ENCODE measurements around the gene NOP53.

The NOP53 gene

DNA sequence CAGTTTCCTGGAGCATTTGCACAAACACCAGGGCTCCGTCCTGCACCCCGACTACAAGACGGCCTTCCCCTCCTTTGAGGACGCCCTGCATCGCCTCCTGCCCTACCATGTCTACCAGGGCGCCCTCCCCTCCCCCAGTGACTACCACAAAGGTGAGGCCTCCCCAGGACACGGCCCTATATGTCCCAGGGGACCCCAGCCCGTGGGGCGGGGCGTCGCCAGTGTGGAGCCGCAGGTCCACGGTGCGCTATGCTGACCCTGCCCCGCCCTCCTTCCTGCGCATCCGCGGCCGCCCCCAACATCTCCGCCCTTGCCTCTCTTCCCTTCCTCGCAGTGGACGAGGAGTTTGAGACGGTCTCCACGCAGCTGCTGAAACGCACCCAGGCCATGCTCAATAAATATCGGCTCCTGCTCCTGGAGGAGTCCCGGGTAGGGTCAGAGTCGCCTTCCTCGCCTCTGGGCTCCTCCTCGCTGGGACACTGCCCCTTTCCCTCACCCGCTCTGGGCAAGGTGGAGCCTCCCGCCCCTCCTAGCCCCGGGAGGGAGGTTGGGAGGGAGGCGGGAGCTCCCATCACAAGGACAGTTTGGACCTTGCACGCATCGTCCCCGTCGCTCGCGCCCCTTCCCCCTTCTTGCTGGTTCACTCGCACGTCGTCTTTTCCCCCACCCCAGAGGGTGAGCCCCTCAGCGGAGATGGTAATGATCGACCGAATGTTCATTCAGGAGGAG, 46.6 kb upstream of the NOP53 start:
- no peak overlapping the region for H3K14ac ChIP-seq (ENCODE audit: low read length in 2 of 2)
- no peak overlapping the region for H2BK5ac ChIP-seq (ENCODE audit: low read depth, low read length, poor library complexity, severe bottlenecking)
- no peak overlapping the region for H2BK120ac ChIP-seq (ENCODE audit: low read depth, low read length)
- peaks cover 26% of the 10 kb centered on the region for H3K79me1 ChIP-seq (replicated peaks; ENCODE audit: low read length, poor library complexity, severe bottlenecking)
- no peak overlapping the region for H3K27ac ChIP-seq (ENCODE audit: low read length, poor library complexity, severe bottlenecking)
- no peaks in the 10 kb centered on the region for H3K27me3 ChIP-seq (ENCODE audit: control insufficient read depth in 1 of 2, insufficient read depth in 1 of 2, low read length in 2 of 2)
- H3K9ac ChIP-seq (ENCODE audit: low read length): no peak overlapping the region
- H3K23ac ChIP-seq (ENCODE audit: low read length in 2 of 2): no peak overlapping the region
- H3K9me3 ChIP-seq (ENCODE audit: control insufficient read depth, low read length): no peaks in the 10 kb centered on the region
- H3K4me1 ChIP-seq (ENCODE audit: control insufficient read depth, insufficient read depth, low read depth, low read length): peaks cover 3% of the 10 kb centered on the region
- 90% methylated on average over 46 of the region's 46 CpGs for WGBS
- H2BK12ac ChIP-seq (ENCODE audit: low read length in 2 of 2): no peak overlapping the region
- no peak overlapping the region for H4K8ac ChIP-seq (ENCODE audit: low read length)
- H3K18ac ChIP-seq (ENCODE audit: low read depth in 1 of 2, low read length in 2 of 2): no peak overlapping the region
- no peak overlapping the region for H2AFZ ChIP-seq (ENCODE audit: low read depth, low read length)
- no peak overlapping the region for H3K4me3 ChIP-seq (ENCODE audit: insufficient read depth in 1 of 2, low read depth in 1 of 2, low read length in 2 of 2)
- no peak overlapping the region for H2AK5ac ChIP-seq (ENCODE audit: low read length, severe bottlenecking)
- H3K4me2 ChIP-seq (ENCODE audit: low read length, poor library complexity, severe bottlenecking): no peak overlapping the region
- no peak for DNase-seq
- no peak overlapping the region for H2BK15ac ChIP-seq (ENCODE audit: low read depth, poor library complexity, severe bottlenecking)
- H3K36me3 ChIP-seq (ENCODE audit: control insufficient read depth in 1 of 2, insufficient read depth in 2 of 2, low read depth in 1 of 2, low read length in 2 of 2): peaks cover 52 to 82% of the 10 kb centered on the region in 2 experiments
- no peak overlapping the region for H3K4ac ChIP-seq (ENCODE audit: low read depth in 1 of 2, low read length in 2 of 2)
- H4K91ac ChIP-seq (ENCODE audit: low read length): no peak overlapping the region

- H2BK120ac ChIP-seq (ENCODE audit: low read depth, low read length): no peak overlapping the region
- H3K23ac ChIP-seq (ENCODE audit: low read length in 2 of 2): no peak overlapping the region
- H4K91ac ChIP-seq (ENCODE audit: low read length): no peak overlapping the region
- no peaks in the 10 kb centered on the region for H3K9me3 ChIP-seq (ENCODE audit: control insufficient read depth, low read length)
- H2BK12ac ChIP-seq (ENCODE audit: low read length in 2 of 2): no peak overlapping the region
- peaks cover 56 to 79% of the 10 kb centered on the region in 2 experiments for H3K36me3 ChIP-seq (ENCODE audit: control insufficient read depth in 1 of 2, insufficient read depth in 2 of 2, low read depth in 1 of 2, low read length in 2 of 2)
- WGBS: 76% methylated on average over 8 of the region's 9 CpGs
- H2BK5ac ChIP-seq (ENCODE audit: low read depth, low read length, poor library complexity, severe bottlenecking): no peak overlapping the region
- H3K4me3 ChIP-seq (ENCODE audit: insufficient read depth in 1 of 2, low read depth in 1 of 2, low read length in 2 of 2): no peak overlapping the region
- H4K8ac ChIP-seq (ENCODE audit: low read length): no peak overlapping the region
- no peak overlapping the region for H3K4ac ChIP-seq (ENCODE audit: low read depth in 1 of 2, low read length in 2 of 2)
- H2BK15ac ChIP-seq (ENCODE audit: low read depth, poor library complexity, severe bottlenecking): no peak overlapping the region
- peak; percentile 57 for DNase-seq
- no peak overlapping the region for H2AK5ac ChIP-seq (ENCODE audit: low read length, severe bottlenecking)
- H3K9ac ChIP-seq (ENCODE audit: low read length): no peak overlapping the region
- H3K27ac ChIP-seq (ENCODE audit: low read length, poor library complexity, severe bottlenecking): no peak overlapping the region
- H3K18ac ChIP-seq (ENCODE audit: low read depth in 1 of 2, low read length in 2 of 2): no peak overlapping the region
- no peaks in the 10 kb centered on the region for H3K27me3 ChIP-seq (ENCODE audit: control insufficient read depth in 1 of 2, insufficient read depth in 1 of 2, low read length in 2 of 2)
- no peak overlapping the region for H2AFZ ChIP-seq (ENCODE audit: low read depth, low read length)
- H3K79me1 ChIP-seq (replicated peaks; ENCODE audit: low read length, poor library complexity, severe bottlenecking): peaks cover 24% of the 10 kb centered on the region
- H3K14ac ChIP-seq (ENCODE audit: low read length in 2 of 2): no peak overlapping the region
- H3K4me1 ChIP-seq (ENCODE audit: control insufficient read depth, insufficient read depth, low read depth, low read length): peaks cover 3% of the 10 kb centered on the region
- no peak overlapping the region for H3K4me2 ChIP-seq (ENCODE audit: low read length, poor library complexity, severe bottlenecking)
Measured at GRCh38 chr19:47699360-47699917, 45.9 kb upstream of the NOP53 start.

DNA sequence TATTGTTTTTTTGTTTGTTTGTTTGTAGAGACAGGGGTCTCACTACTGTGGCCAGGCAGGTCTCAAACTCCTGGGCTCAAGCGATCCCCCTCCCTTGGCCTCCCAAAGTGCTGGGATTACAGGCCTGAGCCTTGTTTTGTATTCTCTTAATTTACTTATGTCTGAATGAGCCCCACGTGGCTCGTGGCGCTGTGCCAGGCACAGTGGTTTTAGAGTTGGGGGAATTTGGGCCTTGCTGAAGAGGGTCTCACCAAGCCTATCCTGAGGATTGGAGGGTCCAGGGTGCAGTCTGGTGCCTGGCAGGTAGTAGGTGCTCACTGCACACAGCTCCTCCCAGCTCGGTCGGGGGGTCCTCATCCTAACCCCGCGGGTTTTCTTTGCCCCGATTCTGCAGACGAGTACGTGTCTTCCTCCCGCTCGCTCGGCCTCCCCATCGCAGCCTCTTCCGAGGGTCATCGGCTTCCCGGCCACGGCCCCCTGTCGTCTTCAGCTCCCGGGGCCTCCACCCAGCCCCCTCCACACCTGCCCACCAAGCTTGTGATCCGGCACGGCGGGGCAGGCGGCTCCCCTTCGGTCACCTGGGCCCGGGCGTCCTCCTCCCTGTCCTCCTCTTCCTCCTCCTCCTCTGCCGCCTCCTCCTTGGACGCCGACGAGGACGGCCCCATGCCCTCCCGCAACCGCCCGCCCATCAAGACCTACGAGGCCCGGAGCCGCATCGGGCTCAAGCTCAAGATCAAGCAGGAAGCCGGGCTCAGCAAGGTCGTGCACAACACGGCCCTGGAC, 44.2 kb upstream of the NOP53 start:
- Histone ChIP-seq H3K27ac (ENCODE audit: low read length, poor library complexity, severe bottlenecking) (no peak overlapping the region), H3K9me3 (ENCODE audit: control insufficient read depth, low read length) (no peaks in the 10 kb centered on the region), H2AK5ac (ENCODE audit: low read length, severe bottlenecking) (no peak overlapping the region), H3K27me3 (ENCODE audit: control insufficient read depth in 1 of 2, insufficient read depth in 1 of 2, low read length in 2 of 2) (no peaks in the 10 kb centered on the region), H3K4me2 (ENCODE audit: low read length, poor library complexity, severe bottlenecking) (no peak overlapping the region), H3K4me3 (ENCODE audit: insufficient read depth in 1 of 2, low read depth in 1 of 2, low read length in 2 of 2) (no peak overlapping the region), H3K79me1 (replicated peaks; ENCODE audit: low read length, poor library complexity, severe bottlenecking) (peaks cover 20% of the 10 kb centered on the region), H2BK120ac (ENCODE audit: low read depth, low read length) (no peak overlapping the region), H4K91ac (ENCODE audit: low read length) (no peak overlapping the region), H3K9ac (ENCODE audit: low read length) (no peak overlapping the region), H3K4me1 (ENCODE audit: control insufficient read depth, insufficient read depth, low read depth, low read length) (peaks cover 3% of the 10 kb centered on the region), H3K18ac (ENCODE audit: low read depth in 1 of 2, low read length in 2 of 2) (no peak overlapping the region), H4K8ac (ENCODE audit: low read length) (no peak overlapping the region), H2BK5ac (ENCODE audit: low read depth, low read length, poor library complexity, severe bottlenecking) (no peak overlapping the region), H3K14ac (ENCODE audit: low read length in 2 of 2) (no peak overlapping the region), H3K36me3 (ENCODE audit: control insufficient read depth in 1 of 2, insufficient read depth in 2 of 2, low read depth in 1 of 2, low read length in 2 of 2) (peaks cover 48 to 62% of the 10 kb centered on the region in 2 experiments), H2BK12ac (ENCODE audit: low read length in 2 of 2) (no peak overlapping the region), H3K4ac (ENCODE audit: low read depth in 1 of 2, low read length in 2 of 2) (no peak overlapping the region), H2AFZ (ENCODE audit: low read depth, low read length) (no peak overlapping the region), H3K23ac (ENCODE audit: low read length in 2 of 2) (no peak overlapping the region), H2BK15ac (ENCODE audit: low read depth, poor library complexity, severe bottlenecking) (no peak overlapping the region)
- DNase-seq: no peak
- 97% methylated on average over 43 of the region's 43 CpGs for WGBS
